ENCODE results near the gene SPDYE6.

- no peak for TF ChIP-seq RXRA (IDR thresholded peaks at IDR 0.05; ENCODE audit: borderline replicate concordance, low read depth)
- TF ChIP-seq ELF1 (IDR thresholded peaks at IDR 0.05): no peak
- no peak for TF ChIP-seq CTCF (IDR thresholded peaks at IDR 0.05)
- no peak for TF ChIP-seq FOSL2 (IDR thresholded peaks at IDR 0.05; ENCODE audit: borderline replicate concordance, low read depth)
Measured at GRCh38 chr7:102396710-102397019, 40.4 kb upstream of the SPDYE6 start.

All from SK-N-SH (cell line).